Measurements from ENCODE around the gene ZFYVE9.

ZFYVE9 gene

DNA sequence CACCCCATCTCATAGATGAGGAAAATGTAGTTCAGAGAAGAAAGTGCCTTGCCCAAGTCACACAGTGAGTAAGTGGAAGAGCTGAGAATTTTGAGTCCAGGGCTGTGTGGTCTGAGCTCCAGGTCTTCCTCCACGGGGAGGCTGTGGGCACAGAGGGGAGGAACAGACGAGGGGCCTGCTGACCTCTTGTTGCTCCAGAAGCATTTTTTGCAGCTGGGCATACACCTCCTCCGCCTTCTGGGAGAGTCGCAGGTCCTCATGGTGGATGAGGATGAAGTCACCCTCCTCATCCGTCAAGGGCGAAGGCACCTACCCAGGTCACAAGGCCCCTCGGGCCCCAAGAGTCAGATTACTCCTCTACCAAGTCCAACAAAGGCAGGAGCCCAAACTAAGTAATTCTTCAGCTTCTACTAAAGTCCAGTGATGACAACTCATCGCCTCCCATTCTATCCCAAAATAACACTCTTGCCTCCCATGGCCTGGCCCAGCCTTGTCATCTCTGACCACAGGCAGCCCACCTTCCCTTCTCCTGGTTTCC is 215.0 kb downstream of the ZFYVE9 start:
- no peak for TF ChIP-seq ZNF121 (tag by site-specific recombination; IDR thresholded peaks at IDR 0.05)
- TF ChIP-seq, protein P1, sequence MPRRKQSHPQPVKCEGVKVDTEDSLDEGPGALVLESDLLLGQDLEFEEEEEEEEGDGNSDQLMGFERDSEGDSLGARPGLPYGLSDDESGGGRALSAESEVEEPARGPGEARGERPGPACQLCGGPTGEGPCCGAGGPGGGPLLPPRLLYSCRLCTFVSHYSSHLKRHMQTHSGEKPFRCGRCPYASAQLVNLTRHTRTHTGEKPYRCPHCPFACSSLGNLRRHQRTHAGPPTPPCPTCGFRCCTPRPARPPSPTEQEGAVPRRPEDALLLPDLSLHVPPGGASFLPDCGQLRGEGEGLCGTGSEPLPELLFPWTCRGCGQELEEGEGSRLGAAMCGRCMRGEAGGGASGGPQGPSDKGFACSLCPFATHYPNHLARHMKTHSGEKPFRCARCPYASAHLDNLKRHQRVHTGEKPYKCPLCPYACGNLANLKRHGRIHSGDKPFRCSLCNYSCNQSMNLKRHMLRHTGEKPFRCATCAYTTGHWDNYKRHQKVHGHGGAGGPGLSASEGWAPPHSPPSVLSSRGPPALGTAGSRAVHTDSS (tag by site-specific recombination; IDR thresholded peaks at IDR 0.05), result peak; percentile 56
- no peaks in the 10 kb centered on the region for H3K4me1 ChIP-seq (ENCODE audit: control insufficient read depth, insufficient read depth, low read length)
- ChIA-PET CTCF (no interaction called here), POLR2A (interaction anchor here (1.0 to 1.6 kb wide), 2 partner anchors 8 to 9 kb away, joined by 3 to 4 read pairs; partner anchors contain the start of gene CC2D1B)
- peaks cover 17 to 99% of the 10 kb centered on the region in 2 experiments; a peak in 2 of 3 replicates for H3K36me3 ChIP-seq (ENCODE audit: control insufficient read depth in 2 of 2, insufficient read depth in 1 of 2, low read length in 2 of 2)
- H3K27ac ChIP-seq (ENCODE audit: extremely low read depth, low read depth, low read length), result no peak overlapping the region
- no peak overlapping the region for H3K4me3 ChIP-seq (ENCODE audit: low read depth, low read length)
- H3K9me3 ChIP-seq (ENCODE audit: control insufficient read depth, insufficient read depth, low read depth, low read length), result no peaks in the 10 kb centered on the region

DNA sequence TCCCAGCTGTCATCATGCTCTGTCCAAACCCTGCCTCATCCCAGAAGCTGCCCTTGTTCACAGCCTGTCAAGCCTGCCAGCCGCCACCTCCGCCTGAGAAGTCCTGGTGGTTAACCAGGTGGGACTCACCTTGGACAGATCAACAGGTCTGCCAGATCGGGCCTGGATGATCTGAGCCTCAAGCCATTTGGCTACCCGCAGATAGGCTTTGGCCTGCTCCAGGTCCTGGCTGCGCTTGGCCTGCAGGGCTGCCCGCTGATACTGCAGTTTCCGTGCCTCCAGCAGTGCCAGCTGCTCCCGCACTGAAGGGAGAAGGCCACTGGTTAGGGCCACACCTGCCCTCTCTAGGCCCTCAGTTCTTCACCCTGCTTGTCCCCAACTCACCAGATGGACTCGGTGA is 215.5 kb downstream of the ZFYVE9 start:
- Histone ChIP-seq H3K36me3 (ENCODE audit: control insufficient read depth in 2 of 2, insufficient read depth in 1 of 2, low read length in 2 of 2) (peaks cover 17 to 100% of the 10 kb centered on the region in 2 experiments; a peak in 2 of 3 replicates), H3K4me1 (ENCODE audit: control insufficient read depth, insufficient read depth, low read length) (no peaks in the 10 kb centered on the region), H3K27ac (ENCODE audit: extremely low read depth, low read depth, low read length) (no peak overlapping the region), H3K9me3 (ENCODE audit: control insufficient read depth, insufficient read depth, low read depth, low read length) (no peaks in the 10 kb centered on the region), H3K4me3 (ENCODE audit: low read depth, low read length) (no peak overlapping the region)
- CTCF ChIA-PET, result no interaction called here
- POLR2A ChIA-PET, result interaction anchor here (1.6 kb wide), 1 partner anchor 9 kb away, joined by 4 read pairs; no protein-coding TSS in a partner anchor
- TF ChIP-seq SCRT2 (tag by site-specific recombination; IDR thresholded peaks at IDR 0.05) (peak; percentile 81), ZNF792 (tag by site-specific recombination; IDR thresholded peaks at IDR 0.05) (no peak), SCRT1 (tag by site-specific recombination; IDR thresholded peaks at IDR 0.05; ENCODE audit: borderline replicate concordance) (peak; percentile 17; the same call in 1 of the 2 replicates)

DNA sequence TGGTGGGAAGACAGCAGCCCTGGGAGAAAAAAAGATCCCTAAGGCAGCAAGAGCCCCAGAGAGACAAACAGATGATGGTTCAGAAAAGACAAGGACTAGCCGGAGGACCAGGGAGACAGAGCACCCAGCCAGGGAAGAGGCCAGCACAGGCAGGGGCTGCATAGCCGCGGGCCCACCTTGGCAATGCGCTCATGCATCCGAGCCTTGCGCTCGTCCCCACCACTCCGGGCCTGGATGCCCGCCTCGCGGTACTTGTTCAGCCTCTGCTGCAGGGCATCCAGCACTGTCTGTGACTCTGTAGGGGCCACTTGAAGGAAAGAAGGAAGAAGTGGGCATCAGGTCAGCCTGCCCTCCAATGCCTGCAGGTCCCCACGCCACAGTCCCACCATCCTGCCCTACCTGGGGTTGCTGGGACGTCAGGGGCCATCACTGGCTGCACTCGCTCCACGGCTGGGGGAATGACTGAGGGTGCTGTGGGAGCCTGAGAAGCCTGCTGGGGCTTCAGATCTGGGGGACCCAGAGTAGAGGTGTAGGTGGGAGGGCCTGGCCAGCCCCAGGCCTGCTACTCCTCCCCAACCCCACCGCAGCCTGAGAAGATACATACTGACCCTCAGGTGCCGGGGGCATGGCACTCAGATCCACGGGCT is 217.1 kb downstream of the ZFYVE9 start:
- Histone ChIP-seq H3K4me3 (ENCODE audit: low read depth, low read length) (no peak overlapping the region), H3K36me3 (ENCODE audit: control insufficient read depth in 2 of 2, insufficient read depth in 1 of 2, low read length in 2 of 2) (peaks cover 10 to 98% of the 10 kb centered on the region in 2 experiments), H3K27ac (ENCODE audit: extremely low read depth, low read depth, low read length) (no peak overlapping the region), H3K4me1 (ENCODE audit: control insufficient read depth, insufficient read depth, low read length) (no peaks in the 10 kb centered on the region), H3K9me3 (ENCODE audit: control insufficient read depth, insufficient read depth, low read depth, low read length) (no peaks in the 10 kb centered on the region)
- TF ChIP-seq, protein P2, sequence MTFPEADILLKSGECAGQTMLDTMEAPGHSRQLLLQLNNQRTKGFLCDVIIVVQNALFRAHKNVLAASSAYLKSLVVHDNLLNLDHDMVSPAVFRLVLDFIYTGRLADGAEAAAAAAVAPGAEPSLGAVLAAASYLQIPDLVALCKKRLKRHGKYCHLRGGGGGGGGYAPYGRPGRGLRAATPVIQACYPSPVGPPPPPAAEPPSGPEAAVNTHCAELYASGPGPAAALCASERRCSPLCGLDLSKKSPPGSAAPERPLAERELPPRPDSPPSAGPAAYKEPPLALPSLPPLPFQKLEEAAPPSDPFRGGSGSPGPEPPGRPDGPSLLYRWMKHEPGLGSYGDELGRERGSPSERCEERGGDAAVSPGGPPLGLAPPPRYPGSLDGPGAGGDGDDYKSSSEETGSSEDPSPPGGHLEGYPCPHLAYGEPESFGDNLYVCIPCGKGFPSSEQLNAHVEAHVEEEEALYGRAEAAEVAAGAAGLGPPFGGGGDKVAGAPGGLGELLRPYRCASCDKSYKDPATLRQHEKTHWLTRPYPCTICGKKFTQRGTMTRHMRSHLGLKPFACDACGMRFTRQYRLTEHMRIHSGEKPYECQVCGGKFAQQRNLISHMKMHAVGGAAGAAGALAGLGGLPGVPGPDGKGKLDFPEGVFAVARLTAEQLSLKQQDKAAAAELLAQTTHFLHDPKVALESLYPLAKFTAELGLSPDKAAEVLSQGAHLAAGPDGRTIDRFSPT (tag by site-specific recombination; IDR thresholded peaks at IDR 0.05), result no peak
- TF ChIP-seq ZNF292 (tag by site-specific recombination; IDR thresholded peaks at IDR 0.05; ENCODE audit: borderline replicate concordance, low read depth) (no peak), ZBTB20 (tag by site-specific recombination; IDR thresholded peaks at IDR 0.05) (no peak), ZNF664 (tag by site-specific recombination; IDR thresholded peaks at IDR 0.05) (no peak)
- TF ChIP-seq, protein P3, sequence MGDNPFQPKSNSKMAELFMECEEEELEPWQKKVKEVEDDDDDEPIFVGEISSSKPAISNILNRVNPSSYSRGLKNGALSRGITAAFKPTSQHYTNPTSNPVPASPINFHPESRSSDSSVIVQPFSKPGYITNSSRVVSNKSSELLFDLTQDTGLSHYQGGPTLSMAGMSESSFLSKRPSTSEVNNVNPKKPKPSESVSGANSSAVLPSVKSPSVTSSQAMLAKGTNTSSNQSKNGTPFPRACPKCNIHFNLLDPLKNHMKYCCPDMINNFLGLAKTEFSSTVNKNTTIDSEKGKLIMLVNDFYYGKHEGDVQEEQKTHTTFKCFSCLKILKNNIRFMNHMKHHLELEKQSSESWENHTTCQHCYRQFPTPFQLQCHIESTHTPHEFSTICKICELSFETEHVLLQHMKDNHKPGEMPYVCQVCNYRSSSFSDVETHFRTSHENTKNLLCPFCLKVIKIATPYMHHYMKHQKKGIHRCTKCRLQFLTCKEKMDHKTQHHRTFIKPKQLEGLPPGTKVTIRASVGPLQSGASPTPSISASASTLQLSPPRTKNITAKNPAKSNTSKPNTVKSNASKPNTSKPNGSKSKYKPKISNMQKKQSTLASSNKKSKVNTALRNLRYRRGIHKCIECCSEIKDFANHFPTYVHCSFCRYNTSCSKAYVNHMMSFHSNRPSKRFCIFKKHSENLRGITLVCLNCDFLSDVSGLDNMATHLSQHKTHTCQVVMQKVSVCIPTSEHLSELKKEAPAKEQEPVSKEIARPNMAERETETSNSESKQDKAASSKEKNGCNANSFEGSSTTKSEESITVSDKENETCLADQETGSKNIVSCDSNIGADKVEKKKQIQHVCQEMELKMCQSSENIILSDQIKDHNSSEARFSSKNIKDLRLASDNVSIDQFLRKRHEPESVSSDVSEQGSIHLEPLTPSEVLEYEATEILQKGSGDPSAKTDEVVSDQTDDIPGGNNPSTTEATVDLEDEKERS (tag by site-specific recombination; IDR thresholded peaks at IDR 0.05), result no peak
- ChIA-PET CTCF (no interaction called here), POLR2A (interaction anchor here (0.6 kb wide), 1 partner anchor 95 kb away, joined by 6 read pairs; no protein-coding TSS in a partner anchor)

All from HEK293 (cell line).